HepG2 (cell line): ENCODE data around the gene CHST11. TPM values are rescaled to one million over a fixed set of nuclear protein-coding genes. Genes with fewer than 3 reads are reported as not detected.

Source experiments
- ATAC-seq: fragments of 200-7000 bp; cut with Tn5 transposase; 3 replicates; pipeline ENCODE4 v1.9.1; 2020; ENCODE audit warnings: mild to moderate bottlenecking, moderate library complexity
- BruUV-seq: library from RNA; stranded (reverse); fragments of 400-500 nt; replicated peaks from 2 replicates; lab custom pipeline; 2021; lab: Mats Ljungman, UMichigan
- CTCF ChIA-PET: fragments of 300-600 bp; formaldehyde crosslinking; extraction: SDS; loops from one replicate; lab custom pipeline; 2021; ENCODE audit warnings: low total read pairs, inconsistent platforms, low intra/inter-chr PET ratio; lab: Yijun Ruan, JAX
- POLR2A ChIA-PET: fragments of 350-600 bp; sonication (Branson Sonifier 250); formaldehyde crosslinking; loops from one replicate; lab custom pipeline; 2020; ENCODE audit warnings: antibody characterized with exemption, inconsistent platforms; lab: Yijun Ruan, JAX
- DNase-seq: peaks from one replicate; pipeline ENCODE4 v3.0.0-alpha.2; 2015; ENCODE audit warnings: low spot score
- FAIRE-seq: peaks from 3 replicates; lab custom pipeline; 2011; peaks lifted over from hg19 to GRCh38; lab: Jason Lieb, UNC
- H2AFZ ChIP-seq: one replicate; pipeline ENCODE4 v1.6.1; 2011; ENCODE audit warnings: low read length, inconsistent platforms
- H3K27ac ChIP-seq: fragments of 300-600 bp; 3 replicates; pipeline ENCODE4 v1.8.0; 2011; ENCODE audit warnings: mixed run types, mild to moderate bottlenecking, mixed read lengths, low read length, inconsistent platforms; ENCODE audit not compliant: insufficient read depth; ENCODE audit errors: extremely low read length
- H3K27me3 ChIP-seq, 2 experiments: fragments of 200-600 bp in 1 of 2; 2 replicates in 1 of 2; 3 replicates in 1 of 2; pipeline versions ENCODE4 v1.6.0 to v1.8.0; 2011; ENCODE audit warnings: low read length in 2 of 2, mild to moderate bottlenecking in 2 of 2, moderate library complexity in 2 of 2, inconsistent platforms in 1 of 2; ENCODE audit not compliant: insufficient read depth in 2 of 2, control insufficient read depth in 1 of 2
- H3K36me3 ChIP-seq, 2 experiments: fragments of 200-600 bp in 1 of 2; replicated peaks in 1 of 2; 2 replicates in 1 of 2; 3 replicates in 1 of 2; pipeline versions ENCODE4 v1.5.1 to v1.8.0; 2011; ENCODE audit warnings: low read length in 2 of 2, inconsistent platforms in 1 of 2; ENCODE audit not compliant: insufficient read depth in 2 of 2, control insufficient read depth in 1 of 2
- H3K4me1 ChIP-seq: 2 replicates; pipeline ENCODE4 v1.5.1; 2012; ENCODE audit warnings: low read length, inconsistent platforms; ENCODE audit not compliant: insufficient read depth
- H3K4me2 ChIP-seq: 2 replicates; pipeline ENCODE4 v1.6.0; 2011; ENCODE audit warnings: low read depth, low read length, inconsistent platforms
- H3K4me3 ChIP-seq, 3 experiments: fragments of 200-600 bp in 1 of 3; sonication (generic), shearing (Covaris generic) in 1 of 3; replicated peaks in 1 of 3; 2 replicates each; pipeline ENCODE4 v1.5.1; 2011 to 2016; ENCODE audit warnings: low read length in 3 of 3, inconsistent platforms in 2 of 3, low read depth in 2 of 3, mild to moderate bottlenecking in 2 of 3, control low read depth in 1 of 3, mixed read lengths in 1 of 3; ENCODE audit not compliant: insufficient read depth in 1 of 3
- H3K79me2 ChIP-seq: one replicate; pipeline ENCODE4 v1.6.1; 2011; ENCODE audit warnings: low read length, inconsistent platforms; ENCODE audit not compliant: insufficient read depth
- H3K9ac ChIP-seq: 2 replicates; pipeline ENCODE4 v1.6.0; 2011; ENCODE audit warnings: mild to moderate bottlenecking, low read depth, low read length, inconsistent platforms; ENCODE audit not compliant: insufficient read depth
- H3K9me3 ChIP-seq: 2 replicates; pipeline ENCODE4 v1.5.1; 2012; ENCODE audit warnings: mild to moderate bottlenecking, low read length
- H4K20me1 ChIP-seq: 2 replicates; pipeline ENCODE4 v1.6.0; 2011; ENCODE audit warnings: inconsistent platforms, mild to moderate bottlenecking, low read length, moderate library complexity; ENCODE audit not compliant: insufficient read depth
- ARNTL ChIP-seq: sonication (generic); formaldehyde crosslinking; IDR thresholded peaks from 2 replicates; pipeline ENCODE4 v1.4.0; 2020; ENCODE audit warnings: mild to moderate bottlenecking, missing genetic modification reagents
- RARA ChIP-seq: IDR thresholded peaks from 2 replicates; pipeline ENCODE4 v1.6.1; 2016; ENCODE audit warnings: missing genetic modification reagents, missing compliant biosample characterization
- SKIL ChIP-seq: sonication (generic); formaldehyde crosslinking; IDR thresholded peaks from 2 replicates; pipeline ENCODE4 v1.8.0; 2022; ENCODE audit warnings: missing genetic modification reagents, mild to moderate bottlenecking, moderate library complexity, borderline replicate concordance
- ZMAT5 ChIP-seq: sonication (generic); formaldehyde crosslinking; IDR thresholded peaks from 2 replicates; pipeline ENCODE4 v1.5.0; 2020; ENCODE audit warnings: mild to moderate bottlenecking, low read depth, missing genetic modification reagents, borderline replicate concordance
- ZNF710 ChIP-seq: sonication (generic); formaldehyde crosslinking; IDR thresholded peaks from 2 replicates; pipeline ENCODE4 v1.5.0; 2020; ENCODE audit warnings: mild to moderate bottlenecking, missing genetic modification reagents, borderline replicate concordance
- WGBS: methylation state at CpG from one replicate; pipeline ENCODE4 v1.1.6; 2017; ENCODE audit warnings: low lambda C conversion rate; 5-methylcytosine and 5-hydroxymethylcytosine counted together
- in situ Hi-C: cut with HindIII; loops from 2 replicates; pipeline ENCODE4 v1.10.0; 2017; ENCODE audit warnings: low pct_unique_long_range_greater_than_20kb; ENCODE audit not compliant: extremely low pct_ligation_motif_present
- intact Hi-C: fragments of 100-400 bp; cut with micrococcal nuclease; formaldehyde crosslinking; loops from one replicate; pipeline ENCODE4 v1.10.0; 2022; ENCODE audit not compliant: unreplicated experiment
- polyA plus RNA-seq, 8 experiments: library from polyadenylated mRNA; depleted of rRNA in 3 of 8; stranded (reverse) in 7 of 8; unstranded in 1 of 8; fragments of >200 nt; fragmentation: Illumina TruSeq in 4 of 8; extraction: Trizol in 4 of 8; gene quantifications; 2 replicates each; pipeline versions ENCODE4 v1.2.1 to v1.2.3, GENCODE V29; 2011 to 2016; ENCODE audit warnings: low read depth in 4 of 8, missing spikeins in 1 of 8, mixed read lengths in 1 of 8; ENCODE audit not compliant: insufficient read depth in 1 of 8
- total RNA-seq, 5 experiments: library from RNA; depleted of rRNA; stranded (reverse); fragments of >200 nt; fragmentation: Illumina TruSeq; extraction: Trizol; gene quantifications; 2 replicates each; pipeline ENCODE4 v1.2.3, GENCODE V29; 2016; ENCODE audit warnings: low read depth in 1 of 5
- TF ChIP-seq, protein P1 (sequence below): sonication (generic); formaldehyde crosslinking; IDR thresholded peaks from 2 replicates; pipeline ENCODE4 v1.4.0; 2020; ENCODE audit warnings: low read depth, mild to moderate bottlenecking, missing genetic modification reagents

CHST11 gene
- total and polyA plus RNA-seq, 2 of the 13 experiments (the other 11 are each of a cell fraction or from before 2014, with no cell fraction given), result 0.15 TPM; not detected in 1

GRCh38 chr12:104779134-104779533 is 322.4 kb downstream of the CHST11 start:
- no peak for ATAC-seq
- FAIRE-seq, result no peak
- POLR2A ChIA-PET, result no interaction called here

More at GRCh38 chr12:104779134-104779533, 322.4 kb downstream of the CHST11 start:
- WGBS, result 3% methylated on average over 2 of the region's 2 CpGs
- Histone ChIP-seq H3K27ac (no peak overlapping the region), H3K79me2 (no peaks in the 10 kb centered on the region), H3K9me3 (no peaks in the 10 kb centered on the region), H3K4me1 (no peaks in the 10 kb centered on the region), H2AFZ (no peak overlapping the region), H3K4me2 (no peak overlapping the region), H3K9ac (no peak overlapping the region), H3K36me3 (no peaks in the 10 kb centered on the region), H3K4me3 (no peak overlapping the region), H3K27me3 (no peaks in the 10 kb centered on the region; a peak in 1 of 5 replicates)
- in situ Hi-C loops, result no loop called here
- intact Hi-C loops, result no loop called here
- TF ChIP-seq RARA (no peak), SKIL (CRISPR knock-in tag) (no peak), ZMAT5 (no peak), ZNF710 (CRISPR knock-in tag) (no peak), ARNTL (no peak)
- TF ChIP-seq, protein P1, sequence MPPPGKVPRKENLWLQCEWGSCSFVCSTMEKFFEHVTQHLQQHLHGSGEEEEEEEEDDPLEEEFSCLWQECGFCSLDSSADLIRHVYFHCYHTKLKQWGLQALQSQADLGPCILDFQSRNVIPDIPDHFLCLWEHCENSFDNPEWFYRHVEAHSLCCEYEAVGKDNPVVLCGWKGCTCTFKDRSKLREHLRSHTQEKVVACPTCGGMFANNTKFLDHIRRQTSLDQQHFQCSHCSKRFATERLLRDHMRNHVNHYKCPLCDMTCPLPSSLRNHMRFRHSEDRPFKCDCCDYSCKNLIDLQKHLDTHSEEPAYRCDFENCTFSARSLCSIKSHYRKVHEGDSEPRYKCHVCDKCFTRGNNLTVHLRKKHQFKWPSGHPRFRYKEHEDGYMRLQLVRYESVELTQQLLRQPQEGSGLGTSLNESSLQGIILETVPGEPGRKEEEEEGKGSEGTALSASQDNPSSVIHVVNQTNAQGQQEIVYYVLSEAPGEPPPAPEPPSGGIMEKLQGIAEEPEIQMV (CRISPR knock-in tag), result no peak
- TF ChIP-seq, all 625 proteins: peak for 0
- DNase-seq, result no peak
- CTCF ChIA-PET, result no interaction called here
- no TSS peak for BruUV-seq
- H4K20me1 ChIP-seq, result no peaks in the 10 kb centered on the region
